GM21619 (cell line): ENCODE results near the gene ANKIB1.
"Not testable (repeated sequence)": the region's sequence is repeated elsewhere in the genome, so short reads cannot be mapped to it uniquely, and the experiment has no call there.

Experiments
- ATAC-seq: cut with Tn5 transposase; IDR thresholded peaks from one replicate; pipeline ENCODE4 v1.9.1; 2021; ENCODE audit not compliant: unreplicated experiment

The ANKIB1 gene

GRCh38 chr7:92400013-92400412 lies 154.2 kb downstream of the ANKIB1 start:
- ATAC-seq: no peak

GRCh38 chr7:92402920-92403759 lies 157.4 kb downstream of the ANKIB1 start:
- ATAC-seq: no peak

GRCh38 chr7:92403760-92404074 lies 157.9 kb downstream of the ANKIB1 start:
- no peak for ATAC-seq

- no peak for ATAC-seq
These were observed 158.4 kb downstream of the ANKIB1 start for GRCh38 chr7:92404170-92404614.

- no peak for ATAC-seq
These were observed 163.6 kb downstream of the ANKIB1 start for GRCh38 chr7:92409357-92409756.

- ATAC-seq: not testable (repeated sequence)
These were observed 164.4 kb downstream of the ANKIB1 start for GRCh38 chr7:92410162-92410561.

GRCh38 chr7:92412745-92413144 lies 167.0 kb downstream of the ANKIB1 start:
- no peak for ATAC-seq

GRCh38 chr7:92413550-92413949 lies 167.8 kb downstream of the ANKIB1 start:
- ATAC-seq: no peak

- ATAC-seq: no peak
These were observed 169.5 kb downstream of the ANKIB1 start for GRCh38 chr7:92415225-92415624.

GRCh38 chr7:92417913-92418312 lies 172.1 kb downstream of the ANKIB1 start:
- no peak for ATAC-seq

GRCh38 chr7:92421676-92422435 lies 176.1 kb downstream of the ANKIB1 start:
- ATAC-seq: no peak

- no peak for ATAC-seq
These were observed 177.2 kb downstream of the ANKIB1 start for GRCh38 chr7:92422926-92423325.

GRCh38 chr7:92423710-92424131 lies 177.9 kb downstream of the ANKIB1 start:
- ATAC-seq: no peak

GRCh38 chr7:92425311-92425947 lies 179.7 kb downstream of the ANKIB1 start:
- no peak for ATAC-seq

- ATAC-seq: no peak
These were observed 181.4 kb downstream of the ANKIB1 start for GRCh38 chr7:92427193-92427592.

- ATAC-seq: no peak
These were observed 186.6 kb downstream of the ANKIB1 start for GRCh38 chr7:92432299-92432946.

GRCh38 chr7:92433019-92433418 lies 187.2 kb downstream of the ANKIB1 start:
- ATAC-seq: no peak

- no peak for ATAC-seq
These were observed 189.8 kb downstream of the ANKIB1 start for GRCh38 chr7:92435542-92435941.

- no peak for ATAC-seq
These were observed 191.1 kb downstream of the ANKIB1 start for GRCh38 chr7:92436612-92437445.

GRCh38 chr7:92437956-92438491 lies 192.2 kb downstream of the ANKIB1 start:
- ATAC-seq: no peak
